ENCODE measurements around the gene ARHGEF25. TPM values are rescaled to one million over a fixed set of nuclear protein-coding genes. Genes with fewer than 3 reads are reported as not detected.

ARHGEF25 gene
- total and polyA plus RNA-seq, 2 of the 13 experiments (the other 11 are each of a cell fraction or from before 2014, with no cell fraction given): 11.5 to 12.5 TPM

GRCh38 chr12:57632958-57633840 lies 22.0 kb downstream of the ARHGEF25 start, which contains the start of gene B4GALNT1 (continued):
- TF ChIP-seq SOX5 (CRISPR knock-in tag; IDR thresholded peaks at IDR 0.05; ENCODE audit: borderline replicate concordance): no peak
- no peak for TF ChIP-seq PRDM15 (CRISPR knock-in tag; IDR thresholded peaks at IDR 0.05)
- TF ChIP-seq ZFAT (CRISPR knock-in tag; conservative IDR thresholded peaks at IDR 0.05): no peak
- TF ChIP-seq ZNF337 (CRISPR knock-in tag; IDR thresholded peaks at IDR 0.05; ENCODE audit: borderline replicate concordance, low read depth): no peak
- TF ChIP-seq ZNF205 (CRISPR knock-in tag; IDR thresholded peaks at IDR 0.05): 0 out of 2 replicates have a peak, but pooled peaks have one; percentile 60
- no peak for TF ChIP-seq KLF13 (CRISPR knock-in tag; IDR thresholded peaks at IDR 0.05)
- peak; percentile 45; the same call in 1 of the 2 replicates for TF ChIP-seq ARNT2 (CRISPR knock-in tag; IDR thresholded peaks at IDR 0.05; ENCODE audit: low read depth)
- TF ChIP-seq TBX2 (CRISPR knock-in tag; IDR thresholded peaks at IDR 0.05; ENCODE audit: borderline replicate concordance): peak; percentile 63; the same call in 1 of the 2 replicates
- TF ChIP-seq SNAPC2 (CRISPR knock-in tag; IDR thresholded peaks at IDR 0.05): no peak
- TF ChIP-seq ZNF383 (CRISPR knock-in tag; IDR thresholded peaks at IDR 0.05; ENCODE audit: borderline replicate concordance): no peak
- TF ChIP-seq JUNB (CRISPR knock-in tag; IDR thresholded peaks at IDR 0.05; ENCODE audit: borderline replicate concordance): no peak
- TF ChIP-seq MEF2D (CRISPR knock-in tag; IDR thresholded peaks at IDR 0.05): no peak
- no peak for TF ChIP-seq NBN (conservative IDR thresholded peaks at IDR 0.05)
- no peak for TF ChIP-seq ETV5 (CRISPR knock-in tag; IDR thresholded peaks at IDR 0.05; ENCODE audit: borderline replicate concordance)
- TF ChIP-seq SP5 (CRISPR knock-in tag; IDR thresholded peaks at IDR 0.05; ENCODE audit: borderline replicate concordance, low read depth): no peak
- TF ChIP-seq ZNF879 (CRISPR knock-in tag; IDR thresholded peaks at IDR 0.05): no peak
- no peak for TF ChIP-seq PHB2 (IDR thresholded peaks at IDR 0.05; ENCODE audit: partially characterized antibody)
- TF ChIP-seq DPF2 (CRISPR knock-in tag; IDR thresholded peaks at IDR 0.05; ENCODE audit: borderline replicate concordance, low read depth): no peak
- TF ChIP-seq SP140L (CRISPR knock-in tag; IDR thresholded peaks at IDR 0.05; ENCODE audit: borderline replicate concordance): no peak
- no peak for TF ChIP-seq ZNF20 (CRISPR knock-in tag; IDR thresholded peaks at IDR 0.05)
- no peak for TF ChIP-seq ELF1 (CRISPR knock-in tag; IDR thresholded peaks at IDR 0.05)
- no peak for TF ChIP-seq ZNF225 (CRISPR knock-in tag; IDR thresholded peaks at IDR 0.05)
- TF ChIP-seq, protein P1, sequence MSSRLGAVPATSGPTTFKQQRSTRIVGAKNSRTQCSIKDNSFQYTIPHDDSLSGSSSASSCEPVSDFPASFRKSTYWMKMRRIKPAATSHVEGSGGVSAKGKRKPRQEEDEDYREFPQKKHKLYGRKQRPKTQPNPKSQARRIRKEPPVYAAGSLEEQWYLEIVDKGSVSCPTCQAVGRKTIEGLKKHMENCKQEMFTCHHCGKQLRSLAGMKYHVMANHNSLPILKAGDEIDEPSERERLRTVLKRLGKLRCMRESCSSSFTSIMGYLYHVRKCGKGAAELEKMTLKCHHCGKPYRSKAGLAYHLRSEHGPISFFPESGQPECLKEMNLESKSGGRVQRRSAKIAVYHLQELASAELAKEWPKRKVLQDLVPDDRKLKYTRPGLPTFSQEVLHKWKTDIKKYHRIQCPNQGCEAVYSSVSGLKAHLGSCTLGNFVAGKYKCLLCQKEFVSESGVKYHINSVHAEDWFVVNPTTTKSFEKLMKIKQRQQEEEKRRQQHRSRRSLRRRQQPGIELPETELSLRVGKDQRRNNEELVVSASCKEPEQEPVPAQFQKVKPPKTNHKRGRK (CRISPR knock-in tag; IDR thresholded peaks at IDR 0.05): no peak
- no peak for TF ChIP-seq ZNF10 (CRISPR knock-in tag; IDR thresholded peaks at IDR 0.05; ENCODE audit: borderline replicate concordance, low read depth)
- peak; percentile 47 for TF ChIP-seq YY1 (IDR thresholded peaks at IDR 0.05; ENCODE audit: insufficient read depth, insufficient replicate concordance, low read depth, low read length)
- TF ChIP-seq HOXD1 (CRISPR knock-in tag; IDR thresholded peaks at IDR 0.05): no peak
